Left cardiac atrium (tissue), 4 donors: ENCODE data around the gene TOMT. TPM values are rescaled to one million over a fixed set of nuclear protein-coding genes. Genes with fewer than 3 reads are reported as not detected.
A peak's percentile ranks its signal among the peaks of the same experiment; 100 is the strongest.
"Not testable (repeated sequence)": the region's sequence is repeated elsewhere in the genome, so short reads cannot be mapped to it uniquely, and the experiment has no call there.

Source experiments
- ATAC-seq, 2 donors: fragments of 200-7000 bp; cut with Tn5 transposase; one replicate each; pipeline ENCODE4 v1.9.1; 2020; ENCODE audit warnings: mild to moderate bottlenecking in 2 of 2, moderate library complexity in 2 of 2
- DNase-seq: peaks from one replicate; pipeline ENCODE4 v3.0.0-alpha.2; 2020
- intact Hi-C, 2 donors: fragments of 100-400 bp; cut with DNase I; formaldehyde crosslinking; loops; one replicate each; pipeline versions ENCODE4 v1.14.1 to v1.15.1; 2022 to 2023
- total RNA-seq, 2 donors: library from RNA; stranded (reverse); fragmentation: NEBNext Ultra II Directional; extraction: Animal tissue kit (Norgen Biotek cat#: 25700); gene quantifications; one replicate each; pipeline ENCODE4 v1.2.1, GENCODE V29; 2021
- donor health status: DM: no; HTN: yes; CAD: no.
- donor health status: DM: no; HTN: yes; CAD: no; lungs with severe emphysema.
- donor health status: DM: yes; HTN: yes; CAD: no.
- donor health status: Dilated cardiomyopathy.

The TOMT gene
- total RNA-seq, 2 donors from 2014 or later, result not detected

DNA sequence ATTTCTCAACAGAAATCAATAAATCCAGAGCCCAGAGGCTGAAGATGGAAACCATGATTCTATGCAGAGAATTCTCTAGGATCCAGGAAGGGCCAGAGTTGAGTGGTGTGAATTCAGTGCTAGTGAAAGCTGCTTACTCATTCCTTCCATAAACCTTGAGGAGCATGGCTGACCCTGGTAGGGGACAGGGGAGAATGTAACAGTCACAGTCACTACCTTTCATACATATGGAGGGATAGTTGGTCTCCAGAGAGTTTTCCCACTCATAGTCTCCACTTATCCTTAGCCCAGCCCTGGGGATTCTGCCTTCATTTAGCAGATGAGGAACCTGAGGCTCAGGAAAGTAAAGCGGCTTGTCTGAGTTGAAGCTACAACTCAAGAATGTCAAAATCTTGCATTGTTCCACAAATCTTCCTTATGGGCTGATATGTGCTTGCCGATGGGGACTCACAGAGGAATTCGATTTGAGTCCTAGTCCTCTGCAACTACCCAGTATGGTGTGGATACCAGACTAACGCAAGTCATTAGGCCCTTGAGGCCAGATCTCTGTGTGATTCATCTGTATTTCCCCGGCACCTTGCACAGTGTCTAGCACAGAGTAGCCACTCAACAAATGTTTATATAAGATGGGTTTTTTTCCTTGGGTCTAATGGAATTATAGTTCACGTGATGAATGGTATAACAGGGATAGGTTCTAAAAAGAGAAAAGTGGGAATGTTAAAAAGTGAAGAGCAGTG is 10.5 kb downstream of the TOMT start:
- ATAC-seq, result no peak
- no peak for DNase-seq
- intact Hi-C loops, result no loop called here

DNA sequence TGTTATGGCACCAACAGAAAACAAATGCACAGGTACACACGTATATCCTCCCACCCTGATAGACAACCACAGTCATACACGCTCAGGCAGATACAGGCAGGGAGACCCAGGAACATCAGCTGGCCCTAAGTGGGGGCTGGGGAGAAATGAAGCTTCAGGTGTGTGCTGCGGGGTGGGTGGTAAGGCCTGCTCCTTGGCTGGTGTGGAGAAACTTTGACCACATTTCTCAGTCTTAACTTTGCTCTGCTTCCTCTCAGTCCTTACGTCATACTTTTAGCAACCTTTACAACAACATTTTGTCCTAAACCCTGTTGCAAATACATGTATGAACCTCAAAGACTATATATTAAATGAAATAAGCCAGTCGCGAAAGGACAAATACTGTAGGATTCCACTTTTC is 13.5 kb downstream of the TOMT start:
- intact Hi-C loops, result no loop called here
- no peak for ATAC-seq
- DNase-seq, result no peak

DNA sequence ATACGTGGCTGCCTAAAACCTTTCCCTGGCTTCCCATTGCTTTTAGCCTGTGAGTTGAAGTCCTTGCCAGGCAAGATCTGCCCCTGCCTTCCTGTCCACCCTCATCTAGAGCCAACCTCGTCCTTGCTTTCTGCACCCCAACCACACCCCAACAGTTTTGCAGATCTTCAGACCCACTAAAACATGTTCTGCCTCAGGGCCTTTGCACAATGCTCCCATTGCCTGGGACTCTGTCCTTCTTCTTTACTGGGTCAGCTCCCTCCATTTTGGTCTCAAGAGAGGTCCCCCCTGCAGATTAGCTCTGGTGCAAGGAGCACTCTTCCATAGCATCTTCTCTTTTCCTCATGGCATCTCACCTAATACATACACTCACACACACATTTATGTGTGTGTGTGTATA is 15.2 kb downstream of the TOMT start:
- no peak for DNase-seq
- no peak for ATAC-seq
- intact Hi-C loops, result no loop called here

DNA sequence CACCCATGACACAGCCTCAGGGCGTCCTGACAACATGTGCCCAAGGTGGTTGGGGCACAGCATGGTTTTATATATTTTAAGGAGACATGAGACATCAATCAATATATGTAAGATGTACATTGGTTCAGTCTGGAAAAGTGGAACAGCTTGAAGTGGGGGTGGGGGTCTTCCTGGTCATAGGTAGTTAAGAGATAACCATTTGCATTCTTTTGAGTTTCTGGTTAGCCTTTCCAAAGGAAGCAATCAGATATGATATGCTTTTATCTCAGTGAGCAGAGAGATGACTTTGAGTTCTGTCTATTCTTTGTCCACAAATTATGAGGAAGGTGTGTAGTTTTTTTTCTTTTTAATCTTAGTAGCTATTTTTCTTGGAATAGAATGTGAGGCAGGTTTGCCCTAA is 16.9 kb downstream of the TOMT start:
- DNase-seq (no peak), ATAC-seq (no peak)
- intact Hi-C loops, result no loop called here

DNA sequence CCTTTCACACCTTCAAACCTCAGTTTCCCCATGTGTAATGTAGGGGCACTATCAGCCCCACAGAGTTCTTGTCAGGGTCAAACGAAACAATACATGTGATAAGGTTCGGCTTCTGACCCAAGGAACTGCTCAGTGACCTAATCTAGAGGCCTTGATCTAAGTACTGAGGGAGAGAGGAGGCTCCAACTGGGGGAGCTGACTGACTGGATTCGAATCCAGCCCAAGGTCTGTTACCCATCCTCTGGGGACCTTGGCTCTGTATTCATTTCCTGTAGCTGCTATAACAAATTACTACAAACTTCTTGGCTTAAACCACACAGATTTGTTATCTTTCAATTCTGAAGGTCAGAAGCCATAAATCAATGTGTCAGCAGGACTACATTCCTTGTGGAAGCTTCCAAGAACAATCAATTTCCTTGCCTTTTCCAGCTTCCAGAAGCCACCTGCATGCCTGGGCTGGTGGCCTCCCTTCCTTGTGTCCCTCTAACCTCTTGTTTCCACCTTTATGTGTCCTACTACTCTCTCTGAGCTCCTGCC is 17.5 kb downstream of the TOMT start:
- intact Hi-C loops, result no loop called here
- ATAC-seq (no peak), DNase-seq (no peak)

DNA sequence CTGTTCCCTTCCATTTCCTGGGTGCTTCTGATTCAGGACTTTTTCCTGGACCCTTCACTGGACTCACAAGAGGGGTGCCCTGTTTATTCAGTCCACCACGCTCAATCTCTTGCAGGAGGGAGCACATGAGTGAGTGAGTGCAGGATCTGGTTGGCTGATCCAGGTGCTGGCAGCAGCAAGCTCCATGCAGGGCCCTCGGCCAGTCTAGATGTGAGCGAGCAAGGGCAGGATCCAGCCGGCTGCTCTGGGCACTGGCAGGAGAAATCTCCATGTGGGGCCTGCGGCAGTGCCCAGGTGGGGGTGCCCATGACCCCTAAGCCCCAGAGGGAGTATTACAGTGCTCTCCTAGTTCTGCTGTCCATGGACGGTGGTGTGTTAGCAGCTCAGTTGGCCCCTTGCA is 18.3 kb downstream of the TOMT start:
- DNase-seq (no peak), ATAC-seq (no peak)
- intact Hi-C loops, result no loop called here

DNA sequence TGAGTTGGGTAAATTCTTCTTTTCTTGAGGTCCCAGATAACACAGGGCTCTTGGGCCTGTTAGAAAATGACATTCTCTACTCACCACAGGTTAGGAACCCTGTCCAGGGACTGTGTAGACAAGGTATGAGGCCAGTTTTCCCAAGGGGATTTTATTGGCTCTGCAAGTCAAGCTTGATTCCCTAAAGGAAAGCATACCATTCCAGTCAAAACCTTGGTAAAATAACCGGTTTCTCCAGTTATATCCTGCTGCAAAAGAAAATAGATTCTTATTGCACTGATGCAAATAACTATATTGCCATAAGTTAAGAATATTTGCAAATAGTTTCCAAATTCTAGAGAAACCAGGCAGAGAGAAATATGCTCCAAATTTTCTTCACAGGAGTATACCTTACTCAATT is 20.2 kb downstream of the TOMT start:
- ATAC-seq, result no peak
- intact Hi-C loops, result no loop called here
- no peak for DNase-seq

DNA sequence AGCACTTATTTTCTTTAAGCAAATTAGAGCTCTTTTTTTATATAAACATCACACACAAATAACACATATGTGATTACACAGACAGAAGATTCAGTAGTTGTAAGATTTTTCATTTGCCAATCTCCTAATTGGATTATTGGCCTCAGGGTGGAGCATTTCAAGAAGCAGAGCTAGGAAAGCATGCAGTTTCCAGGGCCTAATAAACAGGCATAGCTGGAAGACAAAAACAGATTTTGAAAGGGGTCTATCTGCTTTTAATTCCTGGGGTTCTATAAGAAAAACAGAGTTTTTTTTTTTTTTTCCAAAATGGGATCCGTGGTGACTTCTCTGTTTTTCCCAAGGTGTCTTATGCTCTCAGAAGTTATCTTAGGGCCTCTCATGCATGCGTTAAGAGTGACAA is 22.2 kb downstream of the TOMT start:
- DNase-seq (no peak), ATAC-seq (no peak)
- intact Hi-C loops, result no loop called here

DNA sequence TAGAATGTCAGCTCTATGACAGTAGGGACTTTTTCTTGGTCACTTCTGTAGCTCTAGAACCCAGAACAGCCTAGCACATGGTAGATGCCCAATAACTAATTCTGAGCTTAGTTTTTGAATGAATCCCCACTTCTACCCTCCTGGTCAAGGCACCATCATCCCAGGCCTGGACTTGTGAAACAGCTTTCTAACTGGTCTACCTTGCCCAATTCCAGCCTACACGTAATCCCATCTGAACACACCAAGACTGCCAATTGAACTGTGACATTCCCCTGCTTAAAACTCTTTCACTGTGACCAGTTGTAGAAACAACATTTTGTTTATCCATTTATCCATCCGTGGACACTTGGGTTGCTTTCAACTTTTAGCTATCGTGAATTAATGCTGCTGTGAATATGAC is 23.7 kb downstream of the TOMT start:
- no peak for ATAC-seq
- DNase-seq, result no peak
- intact Hi-C loops, result no loop called here

DNA sequence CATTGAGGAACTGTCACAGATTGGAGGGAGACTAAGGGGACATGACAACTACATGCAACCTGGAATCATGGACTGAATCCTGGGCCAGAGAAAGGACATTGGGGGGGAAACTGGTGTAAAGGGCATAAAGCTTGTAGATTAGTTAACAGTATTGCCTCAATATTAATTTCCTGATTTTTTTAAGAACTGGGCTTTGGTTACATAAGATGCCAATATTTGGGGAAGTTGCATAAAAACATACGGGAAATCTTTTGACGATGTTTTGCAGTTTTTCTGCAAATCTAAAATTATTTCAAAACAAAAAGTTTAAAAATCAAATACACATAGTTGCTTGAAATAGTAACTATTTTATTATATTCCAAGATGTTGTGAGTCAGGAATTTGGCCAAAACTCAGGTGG is 26.9 kb downstream of the TOMT start:
- no peak for DNase-seq
- no peak for ATAC-seq
- intact Hi-C loops, result no loop called here

DNA sequence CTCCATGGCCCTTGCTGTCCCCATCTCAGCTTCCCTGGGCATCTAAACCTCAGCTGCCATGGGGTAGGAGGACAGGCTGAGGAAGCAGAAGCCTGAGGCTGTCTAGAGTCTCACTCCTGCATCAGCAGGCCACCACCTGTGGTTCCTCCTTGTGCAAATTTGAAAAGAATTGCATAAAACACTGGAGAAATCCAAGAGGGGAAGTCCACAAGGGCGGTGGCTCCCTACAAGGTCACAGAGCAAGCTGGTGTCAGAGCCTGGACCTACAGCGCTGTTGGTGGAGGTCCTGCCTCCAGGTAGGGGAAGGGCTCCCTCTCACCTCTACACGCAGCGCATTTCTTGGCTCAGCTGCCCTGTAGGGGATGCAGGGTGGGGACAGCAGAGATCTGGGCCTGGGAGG is 29.7 kb downstream of the TOMT start, which contains the start of gene FOLR3:
TSS of gene FOLR3 (plus strand) at position 253 of the 400 bp plus-strand sequence. CDS start 228 bp downstream, outside the sequence.
- ATAC-seq, result peak in 1 of 2 donors; percentile 31
- DNase-seq, intact Hi-C loops: not testable (repeated sequence)

DNA sequence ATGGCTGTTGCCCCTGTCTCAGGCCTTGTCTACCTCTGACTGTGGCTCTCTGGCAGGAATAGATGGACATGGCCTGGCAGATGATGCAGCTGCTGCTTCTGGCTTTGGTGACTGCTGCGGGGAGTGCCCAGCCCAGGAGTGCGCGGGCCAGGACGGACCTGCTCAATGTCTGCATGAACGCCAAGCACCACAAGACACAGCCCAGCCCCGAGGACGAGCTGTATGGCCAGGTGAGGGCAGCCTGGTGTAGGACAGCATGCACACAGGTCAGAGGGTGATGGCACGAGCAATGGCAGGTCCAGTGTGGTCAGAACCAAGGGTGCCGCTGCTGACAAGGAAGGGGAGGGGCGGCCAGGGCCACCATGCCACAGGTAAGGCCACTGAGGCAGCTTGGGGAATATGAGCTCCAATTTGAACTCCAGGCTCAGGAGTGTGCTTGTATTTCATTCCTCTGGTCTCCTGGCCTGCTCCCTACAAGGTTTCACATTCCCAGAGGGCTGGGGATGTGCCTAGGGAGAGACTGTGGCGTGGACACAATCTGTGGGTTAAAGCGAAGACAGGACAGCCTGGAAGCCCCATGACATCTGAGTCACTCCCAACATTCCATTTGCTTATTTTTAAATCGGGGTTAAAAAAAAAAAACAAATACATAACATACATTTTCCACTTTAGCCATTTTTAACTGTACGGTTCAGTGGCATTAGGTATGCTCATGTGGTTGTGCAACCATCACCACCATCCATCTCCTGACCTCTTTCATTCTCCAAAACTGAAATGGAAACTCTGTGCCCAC is 30.4 kb downstream of the TOMT start:
- intact Hi-C loops, result no loop called here
- no peak for ATAC-seq

DNA sequence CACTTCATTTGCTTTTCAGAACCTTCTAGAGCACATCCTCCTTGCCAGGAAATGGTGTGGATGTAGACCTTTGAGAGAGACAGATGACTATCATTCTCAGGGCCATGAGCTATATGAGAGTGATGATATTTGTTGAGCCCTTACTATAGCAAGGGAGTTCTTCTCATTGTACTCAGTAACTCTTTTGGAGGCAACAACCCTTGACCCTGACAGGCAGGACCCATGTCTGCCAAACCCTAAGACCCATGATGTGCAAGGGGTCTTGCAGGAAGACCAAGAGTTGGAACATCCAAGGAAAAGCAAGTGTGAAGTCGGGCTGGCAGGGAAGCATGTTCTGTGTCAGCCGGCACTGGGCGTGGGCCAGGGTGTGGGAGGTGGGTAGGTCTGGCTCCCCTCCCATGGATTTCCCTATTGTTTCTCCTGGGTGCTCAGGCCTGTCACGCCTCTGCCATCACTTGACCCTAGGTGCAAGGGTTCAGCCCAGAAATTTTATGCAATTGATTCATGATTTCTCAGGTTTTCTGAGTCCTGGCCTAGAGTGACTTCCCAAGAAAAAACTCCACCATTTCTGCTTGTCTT is 31.0 kb downstream of the TOMT start:
- intact Hi-C loops, result no loop called here
- DNase-seq, result no peak
- no peak for ATAC-seq

More for the DNA sequence above, 30.4 kb downstream of the TOMT start:
- no peak for DNase-seq

DNA sequence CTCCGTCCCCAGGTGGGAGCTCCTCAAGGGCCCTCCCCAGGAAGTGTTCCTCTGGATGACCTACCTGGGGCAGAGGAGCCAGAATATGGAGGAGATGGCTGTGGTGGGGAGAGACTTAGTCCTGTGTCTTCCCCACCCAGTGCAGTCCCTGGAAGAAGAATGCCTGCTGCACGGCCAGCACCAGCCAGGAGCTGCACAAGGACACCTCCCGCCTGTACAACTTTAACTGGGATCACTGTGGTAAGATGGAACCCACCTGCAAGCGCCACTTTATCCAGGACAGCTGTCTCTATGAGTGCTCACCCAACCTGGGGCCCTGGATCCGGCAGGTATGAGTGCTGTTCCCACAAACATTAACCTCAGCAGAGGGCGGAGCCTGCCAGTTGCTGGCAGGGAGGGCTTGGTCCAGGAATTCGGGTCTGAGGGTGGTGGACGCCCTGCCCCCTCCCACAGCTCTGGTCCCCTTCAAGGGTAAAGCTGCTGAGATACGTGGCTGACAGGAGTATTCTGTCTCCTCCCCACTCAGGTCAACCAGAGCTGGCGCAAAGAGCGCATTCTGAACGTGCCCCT is 33.2 kb downstream of the TOMT start:
- ATAC-seq, result no peak
- intact Hi-C loops, result no loop called here
- DNase-seq, result no peak

DNA sequence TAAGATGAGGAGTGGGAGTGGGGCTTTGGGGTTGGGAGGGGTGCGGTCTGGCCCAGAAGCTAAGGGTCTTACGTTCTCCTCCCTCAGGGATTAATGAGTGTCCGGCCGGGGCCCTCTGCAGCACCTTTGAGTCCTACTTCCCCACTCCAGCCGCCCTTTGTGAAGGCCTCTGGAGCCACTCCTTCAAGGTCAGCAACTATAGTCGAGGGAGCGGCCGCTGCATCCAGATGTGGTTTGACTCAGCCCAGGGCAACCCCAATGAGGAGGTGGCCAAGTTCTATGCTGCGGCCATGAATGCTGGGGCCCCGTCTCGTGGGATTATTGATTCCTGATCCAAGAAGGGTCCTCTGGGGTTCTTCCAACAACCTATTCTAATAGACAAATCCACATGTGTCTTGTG is 33.8 kb downstream of the TOMT start:
- intact Hi-C loops, result no loop called here
- DNase-seq (no peak), ATAC-seq (no peak)

DNA sequence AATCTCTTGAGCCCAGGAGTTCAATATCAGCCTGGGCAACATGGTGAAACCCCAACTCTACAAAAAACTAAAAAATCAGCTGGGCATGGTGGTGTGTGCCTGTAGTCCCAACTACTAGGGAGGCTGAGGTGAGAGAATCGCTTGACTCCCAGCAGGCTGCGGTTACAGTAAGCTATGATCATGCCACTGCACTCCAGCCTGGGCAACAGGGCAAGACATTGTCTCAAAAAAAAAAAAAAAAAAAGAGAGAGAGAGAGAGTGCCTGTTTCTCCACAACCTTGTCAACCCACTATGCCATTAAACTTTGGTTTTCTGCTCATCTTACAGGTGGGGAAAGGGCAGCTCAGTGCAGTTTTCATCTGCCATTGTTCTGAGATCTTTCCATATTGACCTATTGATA is 34.9 kb downstream of the TOMT start:
- intact Hi-C loops, result loop anchor here in 1 of 2 donors (10.0 kb wide), 1 partner anchor 166 kb away; no protein-coding TSS in a partner anchor
- ATAC-seq, result no peak
- DNase-seq, result no peak

DNA sequence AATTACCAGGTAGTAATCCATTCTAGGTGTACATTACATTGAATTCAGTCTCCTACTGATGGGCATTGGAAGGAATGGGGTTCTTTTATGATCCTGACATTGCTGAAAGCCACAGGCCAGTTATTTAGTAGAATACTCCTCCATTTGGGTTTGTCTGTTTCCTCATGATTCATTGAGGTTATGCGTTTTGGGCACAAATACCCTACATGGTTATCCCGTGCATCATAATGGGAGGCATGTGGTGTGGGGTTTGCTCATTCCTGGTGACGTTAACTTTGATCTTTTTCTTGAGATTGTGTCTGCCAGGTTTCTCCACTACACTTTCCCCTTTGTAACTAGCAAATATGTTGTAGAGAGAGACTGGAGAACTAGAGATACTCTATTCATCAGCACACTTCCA is 35.3 kb downstream of the TOMT start:
- ATAC-seq (no peak), DNase-seq (no peak)
- intact Hi-C loops, result loop anchor here in 1 of 2 donors (10.0 kb wide), 1 partner anchor 166 kb away; no protein-coding TSS in a partner anchor

DNA sequence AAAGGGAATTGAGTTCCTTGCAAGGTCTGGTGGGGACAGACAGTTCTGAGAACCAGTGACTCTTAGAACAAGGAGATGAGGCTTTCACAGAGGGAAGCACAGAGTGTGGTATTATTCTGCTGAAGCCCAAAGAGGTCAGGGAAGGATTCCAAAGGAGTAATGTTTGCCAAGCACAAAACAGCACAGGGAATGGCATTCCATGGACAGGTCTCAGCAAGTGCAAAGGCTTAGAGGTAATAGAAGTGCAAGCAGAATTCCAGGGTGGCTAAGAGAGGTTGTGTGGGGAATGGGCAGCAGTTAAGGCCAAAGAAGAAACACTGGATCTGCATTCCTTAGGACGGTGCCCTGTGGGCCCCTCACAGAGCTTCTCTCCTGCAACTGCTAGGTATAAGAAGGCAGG is 36.4 kb downstream of the TOMT start:
- intact Hi-C loops, result loop anchor here in 1 of 2 donors (10.0 kb wide), 1 partner anchor 167 kb away; no protein-coding TSS in a partner anchor
- DNase-seq, ATAC-seq: not testable (repeated sequence)

DNA sequence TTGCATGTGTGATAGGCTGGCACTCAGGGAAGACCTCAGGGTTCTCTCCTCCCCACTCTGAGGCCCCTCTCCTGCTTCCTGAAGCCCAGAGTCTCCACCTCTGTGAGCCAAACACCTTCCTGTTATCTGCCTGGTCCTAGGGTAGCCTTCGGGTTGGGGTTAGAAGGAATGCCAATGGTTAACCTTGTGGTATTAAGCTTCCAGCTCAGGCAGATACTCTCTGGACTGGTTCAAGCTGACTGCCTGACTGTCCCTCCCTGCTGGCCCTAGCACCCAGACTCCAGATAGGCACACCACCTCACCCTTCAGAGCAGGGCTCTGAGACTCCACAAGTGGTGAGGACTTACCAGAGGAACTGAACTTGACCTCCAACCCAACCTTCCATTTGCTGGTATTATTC is 36.8 kb downstream of the TOMT start:
- not testable (repeated sequence) for ATAC-seq, DNase-seq
- intact Hi-C loops, result loop anchor here in 1 of 2 donors (10.0 kb wide), 1 partner anchor 168 kb away; no protein-coding TSS in a partner anchor
